ENCODE results near the gene TIMM17A. TPM values are rescaled to one million over a fixed set of nuclear protein-coding genes. Genes with fewer than 3 reads are reported as not detected.

The TIMM17A gene
- polyA plus RNA-seq, 1 donor (not counting 4 experiments of a cell fraction or from before 2014, with no cell fraction given), result 116 TPM

DNA sequence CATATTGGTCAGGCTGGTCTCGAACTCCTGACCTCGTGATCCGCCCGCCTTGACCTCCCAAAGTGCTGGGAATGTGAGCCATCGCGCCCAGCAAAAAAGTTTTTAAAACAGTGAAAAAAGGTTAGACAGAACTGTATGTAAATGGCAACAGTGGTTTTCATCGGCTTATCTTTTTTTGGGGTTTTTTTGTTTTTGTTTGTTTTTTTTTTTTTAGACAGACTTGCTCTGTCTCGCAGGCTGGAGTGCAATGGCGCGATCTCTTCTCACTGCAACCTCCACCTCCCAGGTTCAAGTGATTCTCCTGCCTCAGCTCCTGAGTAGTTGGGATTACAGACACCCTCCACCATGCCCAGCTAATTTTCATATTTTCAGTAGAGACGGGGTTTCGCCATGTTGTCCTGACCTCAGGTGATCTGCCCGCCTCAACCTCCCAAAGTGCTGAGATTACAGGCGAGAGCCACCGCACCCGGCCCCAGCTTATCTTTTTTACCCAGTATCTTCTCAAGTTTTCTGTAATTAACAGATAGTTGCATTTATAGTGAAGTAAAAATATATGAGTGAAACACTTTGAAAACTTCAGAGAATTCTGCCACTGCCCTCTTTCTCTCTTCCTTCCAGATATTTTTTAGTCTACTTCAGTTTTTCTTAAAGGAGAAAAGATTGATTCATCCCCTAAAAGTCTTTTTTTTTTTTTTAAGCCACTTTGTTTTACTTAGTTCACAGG is 13.1 kb downstream of the TIMM17A start:
- no peak for DNase-seq (ENCODE audit: low read depth, low spot score)
- Histone ChIP-seq H3K9me1 (ENCODE audit: control insufficient read depth, extremely low read depth, insufficient read depth, low read length) (no peaks in the 10 kb centered on the region), H3K79me2 (ENCODE audit: control insufficient read depth, insufficient read depth, low read length) (peaks cover 2% of the 10 kb centered on the region), H3K27ac (ENCODE audit: control insufficient read depth, insufficient read depth, low read length) (no peak overlapping the region), H3K27me3 (ENCODE audit: control insufficient read depth, extremely low read depth, insufficient read depth, low read length) (no peaks in the 10 kb centered on the region), H4K20me1 (ENCODE audit: control insufficient read depth, extremely low read depth, insufficient read depth, low read length) (no peaks in the 10 kb centered on the region), H3K4me2 (ENCODE audit: control insufficient read depth, extremely low read depth, insufficient read depth, low read depth, low read length) (no peak overlapping the region), H3K9me3 (ENCODE audit: control insufficient read depth, low read depth, low read length) (no peaks in the 10 kb centered on the region), H2AFZ (ENCODE audit: control insufficient read depth, low read length) (no peak overlapping the region), H3K4me1 (ENCODE audit: control insufficient read depth, extremely low read depth, insufficient read depth, low read length) (peaks cover 4% of the 10 kb centered on the region), H3K4me3 (ENCODE audit: control insufficient read depth in 2 of 3, extremely low read depth in 1 of 3, insufficient read depth in 2 of 3, low read depth in 1 of 3, low read length in 3 of 3) (no peak overlapping the region), H3K36me3 (ENCODE audit: control insufficient read depth in 2 of 2, extremely low read depth in 1 of 2, insufficient read depth in 2 of 2, low read length in 2 of 2) (peaks cover 16 to 21% of the 10 kb centered on the region in 2 experiments), H3K9ac (ENCODE audit: control insufficient read depth, extremely low read depth, insufficient read depth, low read length) (no peak overlapping the region)
- TF ChIP-seq, protein P1, sequence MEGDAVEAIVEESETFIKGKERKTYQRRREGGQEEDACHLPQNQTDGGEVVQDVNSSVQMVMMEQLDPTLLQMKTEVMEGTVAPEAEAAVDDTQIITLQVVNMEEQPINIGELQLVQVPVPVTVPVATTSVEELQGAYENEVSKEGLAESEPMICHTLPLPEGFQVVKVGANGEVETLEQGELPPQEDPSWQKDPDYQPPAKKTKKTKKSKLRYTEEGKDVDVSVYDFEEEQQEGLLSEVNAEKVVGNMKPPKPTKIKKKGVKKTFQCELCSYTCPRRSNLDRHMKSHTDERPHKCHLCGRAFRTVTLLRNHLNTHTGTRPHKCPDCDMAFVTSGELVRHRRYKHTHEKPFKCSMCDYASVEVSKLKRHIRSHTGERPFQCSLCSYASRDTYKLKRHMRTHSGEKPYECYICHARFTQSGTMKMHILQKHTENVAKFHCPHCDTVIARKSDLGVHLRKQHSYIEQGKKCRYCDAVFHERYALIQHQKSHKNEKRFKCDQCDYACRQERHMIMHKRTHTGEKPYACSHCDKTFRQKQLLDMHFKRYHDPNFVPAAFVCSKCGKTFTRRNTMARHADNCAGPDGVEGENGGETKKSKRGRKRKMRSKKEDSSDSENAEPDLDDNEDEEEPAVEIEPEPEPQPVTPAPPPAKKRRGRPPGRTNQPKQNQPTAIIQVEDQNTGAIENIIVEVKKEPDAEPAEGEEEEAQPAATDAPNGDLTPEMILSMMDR (optimal IDR thresholded peaks at IDR 0.05 in 1 of 3, IDR thresholded peaks at IDR 0.05 in 1 of 3, conservative IDR thresholded peaks at IDR 0.05 in 1 of 3; ENCODE audit: extremely low read depth in 1 of 3, insufficient read depth in 2 of 3, low read length in 3 of 3), result no peak
- TF ChIP-seq EZH2 (IDR thresholded peaks at IDR 0.05; ENCODE audit: low read length), result no peak
- dilution Hi-C loops (cut with MboI; ENCODE audit: extremely low pct_ligation_motif_present, low sequenced_read_pairs), result no loop called here
- no peak for FAIRE-seq

DNA sequence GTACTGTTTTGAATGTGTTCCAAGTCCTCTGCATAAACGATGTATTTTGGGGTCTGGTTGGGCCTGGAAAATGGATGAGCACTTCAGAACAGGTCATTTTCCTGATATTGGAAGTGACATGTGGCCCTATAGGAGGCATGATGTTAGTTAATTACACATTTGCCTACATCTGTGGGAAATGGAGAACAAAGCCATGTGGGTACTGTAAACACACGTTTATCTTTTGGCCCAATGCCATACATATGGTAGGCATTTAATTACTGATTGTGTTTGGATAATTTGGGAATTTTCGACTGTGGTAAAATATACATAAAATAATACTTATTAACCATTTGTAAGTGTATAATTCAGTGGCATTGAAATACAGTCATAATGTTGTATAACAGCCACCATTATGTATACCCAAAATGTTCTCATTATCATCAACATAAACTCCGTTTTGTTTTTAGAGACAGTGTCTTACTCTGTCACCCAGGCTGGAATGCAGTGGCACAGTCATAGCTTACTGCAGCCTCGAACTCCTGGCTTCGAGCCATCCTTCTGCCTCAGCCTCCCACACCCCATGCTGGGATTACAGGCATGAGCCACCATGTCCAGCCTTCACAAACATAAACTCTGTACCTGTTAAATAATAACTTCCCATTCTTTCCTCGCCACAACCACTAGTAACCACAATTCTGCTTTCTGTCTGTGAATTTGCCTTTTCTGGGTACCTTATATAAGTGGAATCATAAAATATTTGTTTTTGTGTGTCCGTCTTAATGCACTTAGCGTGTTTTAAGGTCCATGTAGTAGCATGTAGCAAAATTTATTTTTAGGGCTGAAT is 15.2 kb downstream of the TIMM17A start:
- TF ChIP-seq EZH2 (IDR thresholded peaks at IDR 0.05; ENCODE audit: low read length), result no peak
- TF ChIP-seq, protein P1 (optimal IDR thresholded peaks at IDR 0.05 in 1 of 3, IDR thresholded peaks at IDR 0.05 in 1 of 3, conservative IDR thresholded peaks at IDR 0.05 in 1 of 3; ENCODE audit: extremely low read depth in 1 of 3, insufficient read depth in 2 of 3, low read length in 3 of 3), result no peak
- no peak for FAIRE-seq
- Histone ChIP-seq H3K9me1 (ENCODE audit: control insufficient read depth, extremely low read depth, insufficient read depth, low read length) (no peaks in the 10 kb centered on the region), H3K27me3 (ENCODE audit: control insufficient read depth, extremely low read depth, insufficient read depth, low read length) (no peaks in the 10 kb centered on the region), H3K4me2 (ENCODE audit: control insufficient read depth, extremely low read depth, insufficient read depth, low read depth, low read length) (no peak overlapping the region), H3K4me1 (ENCODE audit: control insufficient read depth, extremely low read depth, insufficient read depth, low read length) (peaks cover 4% of the 10 kb centered on the region), H3K36me3 (ENCODE audit: control insufficient read depth in 2 of 2, extremely low read depth in 1 of 2, insufficient read depth in 2 of 2, low read length in 2 of 2) (peaks cover 12 to 14% of the 10 kb centered on the region in 2 experiments), H3K9me3 (ENCODE audit: control insufficient read depth, low read depth, low read length) (no peaks in the 10 kb centered on the region), H2AFZ (ENCODE audit: control insufficient read depth, low read length) (no peak overlapping the region), H3K79me2 (ENCODE audit: control insufficient read depth, insufficient read depth, low read length) (peaks cover 2% of the 10 kb centered on the region), H3K27ac (ENCODE audit: control insufficient read depth, insufficient read depth, low read length) (no peak overlapping the region), H3K4me3 (ENCODE audit: control insufficient read depth in 2 of 3, extremely low read depth in 1 of 3, insufficient read depth in 2 of 3, low read depth in 1 of 3, low read length in 3 of 3) (no peak overlapping the region), H4K20me1 (ENCODE audit: control insufficient read depth, extremely low read depth, insufficient read depth, low read length) (no peaks in the 10 kb centered on the region), H3K9ac (ENCODE audit: control insufficient read depth, extremely low read depth, insufficient read depth, low read length) (no peak overlapping the region)
- dilution Hi-C loops (cut with MboI; ENCODE audit: extremely low pct_ligation_motif_present, low sequenced_read_pairs), result no loop called here
- DNase-seq (ENCODE audit: low read depth, low spot score), result no peak
